Common myeloid progenitor, CD34-positive (primary cell): ENCODE measurements around the gene CD40.

Experiments used
- CTCF ChIA-PET: fragments of 350-600 bp; sonication (Branson Sonifier 250); formaldehyde crosslinking; loops from one replicate; lab custom pipeline; 2021; ENCODE audit warnings: antibody characterized with exemption; lab: Charles Lee
- POLR2A ChIA-PET: fragments of 350-600 bp; sonication (Branson Sonifier 250); formaldehyde crosslinking; loops from one replicate; lab custom pipeline; 2021; ENCODE audit warnings: antibody characterized with exemption; lab: Charles Lee
- DNase-seq, 3 donors: peaks; one replicate each; pipeline versions ENCODE4 v3.0.0 to v3.0.0-alpha.2; 2013
- H3K27ac ChIP-seq, 2 experiments: 1 replicate in 1 of 2; 2 replicates in 1 of 2; pipeline ENCODE4 v1.7.0; 2013; ENCODE audit warnings: inconsistent platforms in 2 of 2, low read length in 2 of 2, mild to moderate bottlenecking in 2 of 2, low read depth in 1 of 2, moderate library complexity in 1 of 2; ENCODE audit not compliant: severe bottlenecking in 2 of 2, insufficient read depth in 1 of 2, poor library complexity in 1 of 2
- H3K27me3 ChIP-seq, 5 experiments: replicated peaks in 2 of 5; 1 replicate in 3 of 5; 2 replicates in 2 of 5; pipeline versions ENCODE4 v1.6.1 to v1.7.0; 2013; ENCODE audit warnings: low read length in 4 of 5, mild to moderate bottlenecking in 2 of 5, moderate library complexity in 2 of 5, inconsistent platforms in 1 of 5; ENCODE audit not compliant: insufficient read depth in 5 of 5, control insufficient read depth in 4 of 5
- H3K36me3 ChIP-seq, 4 experiments: 1 replicate in 2 of 4; 2 replicates in 2 of 4; pipeline versions ENCODE4 v1.6.1 to v1.7.0; 2013; ENCODE audit warnings: low read length in 3 of 4, control low read depth in 1 of 4, mild to moderate bottlenecking in 1 of 4; ENCODE audit not compliant: control insufficient read depth in 4 of 4, insufficient read depth in 4 of 4
- H3K4me1 ChIP-seq, 4 experiments: 1 replicate in 3 of 4; 2 replicates in 1 of 4; pipeline versions ENCODE4 v1.6.1 to v1.7.1; 2013; ENCODE audit warnings: low read length in 3 of 4, mild to moderate bottlenecking in 3 of 4, control low read depth in 1 of 4, inconsistent platforms in 1 of 4, moderate library complexity in 1 of 4; ENCODE audit not compliant: control insufficient read depth in 4 of 4, insufficient read depth in 4 of 4; ENCODE audit errors: control extremely low read depth in 1 of 4
- H3K4me3 ChIP-seq, 7 experiments: 1 replicate in 4 of 7; 2 replicates in 3 of 7; pipeline versions ENCODE4 v1.5.1 to v1.7.0; 2013; ENCODE audit warnings: mild to moderate bottlenecking in 7 of 7, low read length in 6 of 7, moderate library complexity in 6 of 7, inconsistent platforms in 2 of 7, low read depth in 2 of 7, control low read depth in 1 of 7; ENCODE audit not compliant: insufficient read depth in 4 of 7, control insufficient read depth in 1 of 7; ENCODE audit errors: extremely low read depth in 1 of 7
- H3K9me3 ChIP-seq, 5 experiments: 1 replicate in 4 of 5; 2 replicates in 1 of 5; pipeline versions ENCODE4 v1.6.1 to v1.7.1; 2013; ENCODE audit warnings: low read length in 4 of 5, mild to moderate bottlenecking in 2 of 5, inconsistent platforms in 1 of 5, low read depth in 1 of 5, moderate library complexity in 1 of 5; ENCODE audit not compliant: control insufficient read depth in 4 of 5, insufficient read depth in 2 of 5; ENCODE audit errors: control extremely low read depth in 1 of 5
- WGBS: methylation state at CpG from one replicate; pipeline ENCODE4 v1.1.5; 2013; ENCODE audit not compliant: insufficient coverage; 5-methylcytosine and 5-hydroxymethylcytosine counted together

The CD40 gene

DNA sequence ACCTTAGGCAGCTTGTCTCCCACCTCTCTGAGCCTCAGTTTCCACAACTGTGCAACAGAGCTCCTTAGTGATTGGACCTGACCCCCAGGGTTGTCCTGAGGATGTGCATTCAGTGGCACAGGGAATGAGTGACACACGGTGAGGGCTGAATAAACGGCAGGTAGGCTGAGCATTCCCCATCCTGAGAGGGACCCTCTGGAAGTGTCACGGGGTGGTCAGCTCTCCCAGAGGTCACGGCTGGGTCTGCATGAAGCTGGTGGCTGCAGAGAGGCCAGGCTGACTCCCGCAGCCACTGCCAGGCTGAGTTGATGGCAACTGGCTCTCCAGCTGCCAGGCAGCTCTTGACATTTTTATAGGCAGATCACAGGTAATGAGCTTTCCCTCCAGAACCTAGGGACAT is 42.5 kb downstream of the CD40 start:
- Histone ChIP-seq H3K36me3 (no peaks in the 10 kb centered on the region), H3K9me3 (no peaks in the 10 kb centered on the region), H3K4me1 (no peaks in the 10 kb centered on the region), H3K27me3 (peaks cover 0 to 36% (median 13%) of the 10 kb centered on the region in 5 experiments), H3K4me3 (no peak overlapping the region), H3K27ac (no peak overlapping the region)
- ChIA-PET CTCF (no interaction called here), POLR2A (no interaction called here)
- 70% methylated on average over 5 of the region's 5 CpGs for WGBS
- DNase-seq = no peak

DNA sequence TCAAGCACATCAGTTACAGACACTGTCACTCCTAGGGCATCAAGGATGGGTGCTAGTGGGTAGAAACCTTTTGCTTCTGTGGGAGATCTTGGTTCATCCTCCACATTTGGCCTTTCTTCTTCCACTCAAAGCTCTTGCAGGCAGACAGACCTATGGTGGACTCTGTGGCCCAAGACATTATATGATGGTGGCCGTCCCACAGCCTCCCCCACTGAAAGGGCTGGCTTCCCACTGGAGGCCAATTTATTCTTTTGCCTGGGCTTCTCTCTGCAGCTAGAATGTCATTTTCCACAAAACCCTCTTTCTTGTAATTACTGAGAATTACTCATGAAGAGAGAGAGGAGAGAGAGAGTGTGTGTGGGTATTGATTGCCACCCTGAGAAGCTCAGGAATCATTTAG is 43.8 kb downstream of the CD40 start:
- no CpG with 5 or more reads among the region's 1 CpG for WGBS
- no peaks in the 10 kb centered on the region for H3K9me3 ChIP-seq
- H3K27me3 ChIP-seq = peaks cover 0 to 37% (median 13%) of the 10 kb centered on the region in 5 experiments
- H3K4me3 ChIP-seq = no peak overlapping the region
- POLR2A ChIA-PET = no interaction called here
- H3K27ac ChIP-seq = no peak overlapping the region
- CTCF ChIA-PET = interaction anchor here (0.8 kb wide), 1 partner anchor 13 kb away, joined by 4 read pairs; no protein-coding TSS in a partner anchor
- H3K4me1 ChIP-seq = no peaks in the 10 kb centered on the region
- H3K36me3 ChIP-seq = no peaks in the 10 kb centered on the region
- no peak for DNase-seq

DNA sequence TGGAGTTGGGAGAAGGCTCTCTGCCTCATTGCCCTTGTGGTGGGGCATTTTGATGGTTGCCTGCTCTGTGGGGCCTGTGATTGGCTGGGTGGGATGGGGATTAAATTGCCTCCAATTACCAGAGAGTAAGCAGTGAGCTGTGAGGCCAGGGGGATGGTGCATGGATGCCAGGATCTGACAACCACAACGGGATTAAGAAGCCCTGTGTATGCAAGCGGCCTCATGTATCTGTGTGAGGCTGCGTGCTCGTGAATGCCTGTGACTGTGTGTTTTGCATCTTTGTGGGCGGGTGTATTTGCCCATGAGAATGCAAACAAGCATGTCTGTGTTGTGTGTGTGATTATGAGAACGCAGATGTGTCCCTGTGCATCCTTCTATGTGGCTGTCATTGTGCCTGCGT is 46.1 kb downstream of the CD40 start:
- Histone ChIP-seq H3K4me1 (no peaks in the 10 kb centered on the region), H3K27me3 (peaks cover 0 to 37% (median 10%) of the 10 kb centered on the region in 5 experiments), H3K36me3 (no peaks in the 10 kb centered on the region), H3K4me3 (no peak overlapping the region), H3K27ac (no peak overlapping the region), H3K9me3 (no peaks in the 10 kb centered on the region)
- CTCF ChIA-PET = no interaction called here
- 85% methylated on average over 6 of the region's 7 CpGs for WGBS
- no peak for DNase-seq
- POLR2A ChIA-PET = no interaction called here

DNA sequence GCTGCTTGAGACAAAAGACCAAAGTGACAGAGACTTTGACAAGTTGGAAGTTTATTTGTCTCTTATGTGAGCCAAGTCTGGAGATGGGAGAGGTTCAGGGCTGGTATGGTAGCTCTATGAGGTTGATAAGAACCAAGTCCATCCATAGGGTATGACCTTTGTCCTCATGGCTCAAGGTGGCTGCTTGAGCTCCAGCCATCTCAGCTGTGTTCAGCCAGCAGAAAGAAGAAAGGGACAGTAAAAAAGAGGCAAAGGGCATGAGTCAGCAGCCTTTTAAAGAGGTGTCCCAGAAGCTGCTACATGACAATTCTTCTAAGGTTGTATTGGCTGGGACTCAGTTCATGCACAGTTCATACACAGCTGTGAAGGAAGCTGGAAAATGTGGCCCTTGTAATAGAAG is 49.0 kb downstream of the CD40 start:
- no peaks in the 10 kb centered on the region for H3K4me1 ChIP-seq
- POLR2A ChIA-PET = no interaction called here

DNA sequence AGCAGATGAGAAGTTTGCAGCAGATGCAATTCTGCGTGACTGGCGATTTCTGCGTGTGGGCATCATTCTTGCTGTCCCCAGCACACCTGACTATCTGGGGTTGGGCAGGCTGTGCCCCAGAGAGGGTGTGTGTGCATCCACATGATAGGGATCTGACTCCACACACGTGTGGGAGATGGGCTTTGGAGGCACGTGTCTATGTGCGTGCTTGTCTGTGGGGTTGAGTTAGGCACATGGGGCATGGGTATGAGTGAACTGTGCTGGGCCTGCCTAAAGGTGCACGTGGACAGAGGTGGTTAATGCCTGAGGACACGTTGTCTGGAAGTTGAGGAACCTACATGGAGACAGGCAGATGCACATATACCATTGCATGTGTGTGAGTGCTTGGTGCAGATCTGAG is 50.3 kb downstream of the CD40 start:
- H3K4me1 ChIP-seq = no peaks in the 10 kb centered on the region
- H3K36me3 ChIP-seq = no peaks in the 10 kb centered on the region
- DNase-seq = no peak
- no peak overlapping the region for H3K4me3 ChIP-seq
- no peaks in the 10 kb centered on the region for H3K9me3 ChIP-seq
- no peak overlapping the region for H3K27ac ChIP-seq
- CTCF ChIA-PET = interaction anchor here (0.9 kb wide), 1 partner anchor 37 kb away, joined by 3 read pairs; no protein-coding TSS in a partner anchor
- H3K27me3 ChIP-seq = peaks cover under 1 to 35% (median 14%) of the 10 kb centered on the region in 5 experiments
- POLR2A ChIA-PET = no interaction called here
- WGBS = 79% methylated on average over 8 of the region's 8 CpGs

More for the DNA sequence above, 49.0 kb downstream of the CD40 start:
- no peaks in the 10 kb centered on the region for H3K9me3 ChIP-seq
- no peaks in the 10 kb centered on the region for H3K36me3 ChIP-seq
- no peak overlapping the region for H3K4me3 ChIP-seq
- CTCF ChIA-PET = interaction anchor here (1.0 to 1.7 kb wide), 5 partner anchors 8 to 34 kb away, joined by 3 to 5 read pairs (median 4); no protein-coding TSS in a partner anchor
- no peak for DNase-seq
- H3K27me3 ChIP-seq = peaks cover 0 to 29% (median 12%) of the 10 kb centered on the region in 5 experiments
- H3K27ac ChIP-seq = no peak overlapping the region

DNA sequence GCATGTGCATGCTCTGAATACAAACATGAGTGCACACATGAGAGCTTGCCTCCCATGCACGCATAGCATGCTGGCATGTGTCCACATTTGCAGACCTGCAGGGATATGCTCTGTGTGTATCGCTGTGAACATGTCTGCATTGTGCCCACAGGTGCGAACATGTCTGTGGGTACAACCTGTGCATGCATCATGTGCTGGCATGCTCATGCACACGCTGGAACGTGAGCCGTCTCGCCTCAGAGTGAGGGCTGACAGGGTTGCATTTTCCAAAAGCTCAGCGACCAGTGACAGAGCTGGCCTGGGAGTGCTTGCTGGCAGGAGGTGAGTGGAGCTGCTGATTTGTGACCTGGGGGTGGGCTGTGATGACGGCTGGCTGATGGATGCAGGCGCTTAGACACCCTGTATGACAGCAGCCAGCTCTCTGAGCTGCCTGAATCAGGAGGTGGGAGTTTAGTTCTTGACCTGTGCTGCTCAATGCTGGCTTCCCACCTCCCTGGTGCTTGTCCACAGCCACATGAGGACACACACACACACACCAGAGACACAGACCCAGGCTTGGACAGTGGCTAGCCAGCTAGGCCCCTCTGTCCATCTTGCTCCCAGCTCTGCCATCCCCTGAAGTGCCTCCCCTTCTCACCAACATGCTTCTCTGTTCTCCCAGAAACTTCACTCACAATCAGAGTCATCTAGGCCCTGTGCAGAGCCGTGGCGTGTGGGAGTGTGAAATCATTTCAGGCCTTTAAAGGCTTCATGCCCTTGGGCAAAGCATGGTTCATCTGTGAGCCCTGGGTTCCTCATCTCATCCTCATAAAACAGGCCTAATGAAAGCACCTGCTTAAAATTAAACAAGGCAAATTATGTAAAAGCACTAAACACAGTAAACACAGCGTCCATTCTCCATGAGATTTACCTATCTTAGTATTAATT is 51.4 kb downstream of the CD40 start:
- H3K9me3 ChIP-seq = no peaks in the 10 kb centered on the region
- no peak overlapping the region for H3K4me3 ChIP-seq
- no peak for DNase-seq
- no peak overlapping the region for H3K27ac ChIP-seq
- H3K27me3 ChIP-seq = peaks cover 7 to 45% (median 20%) of the 10 kb centered on the region in 5 experiments
- 86% methylated on average over 12 of the region's 13 CpGs for whole genome bisulfite sequencing
- CTCF ChIA-PET = no interaction called here
- POLR2A ChIA-PET = no interaction called here
- no peaks in the 10 kb centered on the region for H3K4me1 ChIP-seq
- no peaks in the 10 kb centered on the region for H3K36me3 ChIP-seq

DNA sequence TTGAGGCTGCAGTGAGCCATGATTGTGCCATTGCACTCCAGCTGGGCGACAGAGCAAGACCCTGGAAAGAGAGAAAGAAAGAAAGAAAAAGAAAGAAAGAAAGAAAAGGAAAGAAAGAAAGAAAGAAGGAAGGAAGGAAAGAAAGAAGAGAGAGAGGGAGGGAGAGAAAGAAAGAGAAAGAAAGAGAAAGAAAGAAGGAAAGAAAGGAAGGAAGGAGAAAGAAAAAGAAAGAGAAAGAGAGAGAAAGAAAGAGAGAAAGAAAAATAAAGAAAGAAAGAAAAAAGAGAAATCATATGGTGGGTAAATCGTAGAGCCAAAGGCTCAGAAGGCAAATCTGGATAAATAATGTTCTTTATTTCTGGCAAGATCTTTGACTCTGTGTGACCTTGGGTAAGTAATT is 53.4 kb downstream of the CD40 start:
- POLR2A ChIA-PET = no interaction called here

More for the DNA sequence above, 53.4 kb downstream of the CD40 start:
- 68% methylated on average over 2 of the region's 2 CpGs for WGBS
- CTCF ChIA-PET = interaction anchor here (1.8 kb wide), 1 partner anchor 39 kb away, joined by 5 read pairs; no protein-coding TSS in a partner anchor
- Histone ChIP-seq H3K9me3 (no peaks in the 10 kb centered on the region), H3K4me3 (no peak overlapping the region), H3K36me3 (no peaks in the 10 kb centered on the region), H3K27me3 (peaks cover 7 to 60% (median 29%) of the 10 kb centered on the region in 5 experiments), H3K4me1 (peaks cover 0 to 3% (median 0%) of the 10 kb centered on the region in 4 experiments), H3K27ac (no peak overlapping the region)
- DNase-seq = no peak
